GM21786 (cell line): Measurements from ENCODE around the gene UBAP2.

ENCODE experiments used
- ATAC-seq: cut with Tn5 transposase; IDR thresholded peaks from one replicate; pipeline ENCODE4 v1.9.1; 2021; ENCODE audit not compliant: unreplicated experiment

Gene UBAP2

DNA sequence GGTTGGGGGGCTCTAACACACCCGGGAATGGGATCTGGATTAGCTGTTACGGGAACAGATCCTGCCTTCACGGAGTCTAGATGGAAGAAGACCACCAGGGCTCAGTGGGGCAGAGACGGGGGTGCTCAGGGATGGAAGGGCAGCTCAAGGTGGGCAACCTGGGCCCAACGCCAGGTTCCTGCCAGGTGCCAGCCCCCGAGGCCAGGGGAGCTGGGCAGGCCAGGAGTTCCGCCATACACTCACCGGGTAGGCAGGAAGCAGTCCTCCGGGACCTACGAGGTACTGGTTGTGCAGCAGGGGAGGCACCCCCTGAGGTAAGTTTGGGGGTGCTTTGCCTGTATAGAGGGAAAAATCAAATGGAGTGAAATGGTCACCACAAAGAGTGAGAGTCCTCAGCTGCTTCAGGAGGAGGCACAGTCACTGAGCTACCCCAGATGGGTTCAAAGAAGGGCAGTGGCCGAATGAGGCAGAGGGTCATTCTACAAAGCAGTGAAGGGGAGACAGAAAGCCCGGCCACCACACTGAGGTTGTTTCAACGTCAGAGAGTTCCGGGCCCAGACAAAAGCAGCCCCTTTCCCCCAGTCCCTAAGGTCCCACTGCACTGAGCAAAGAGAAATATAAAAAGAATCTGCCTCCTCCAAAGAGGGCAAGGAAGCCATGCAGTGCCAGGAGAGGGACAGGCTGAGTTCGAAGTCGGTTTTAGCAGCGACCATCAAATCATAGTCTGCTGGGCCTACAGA, 121.8 kb downstream of the UBAP2 start:
- no peak for ATAC-seq

DNA sequence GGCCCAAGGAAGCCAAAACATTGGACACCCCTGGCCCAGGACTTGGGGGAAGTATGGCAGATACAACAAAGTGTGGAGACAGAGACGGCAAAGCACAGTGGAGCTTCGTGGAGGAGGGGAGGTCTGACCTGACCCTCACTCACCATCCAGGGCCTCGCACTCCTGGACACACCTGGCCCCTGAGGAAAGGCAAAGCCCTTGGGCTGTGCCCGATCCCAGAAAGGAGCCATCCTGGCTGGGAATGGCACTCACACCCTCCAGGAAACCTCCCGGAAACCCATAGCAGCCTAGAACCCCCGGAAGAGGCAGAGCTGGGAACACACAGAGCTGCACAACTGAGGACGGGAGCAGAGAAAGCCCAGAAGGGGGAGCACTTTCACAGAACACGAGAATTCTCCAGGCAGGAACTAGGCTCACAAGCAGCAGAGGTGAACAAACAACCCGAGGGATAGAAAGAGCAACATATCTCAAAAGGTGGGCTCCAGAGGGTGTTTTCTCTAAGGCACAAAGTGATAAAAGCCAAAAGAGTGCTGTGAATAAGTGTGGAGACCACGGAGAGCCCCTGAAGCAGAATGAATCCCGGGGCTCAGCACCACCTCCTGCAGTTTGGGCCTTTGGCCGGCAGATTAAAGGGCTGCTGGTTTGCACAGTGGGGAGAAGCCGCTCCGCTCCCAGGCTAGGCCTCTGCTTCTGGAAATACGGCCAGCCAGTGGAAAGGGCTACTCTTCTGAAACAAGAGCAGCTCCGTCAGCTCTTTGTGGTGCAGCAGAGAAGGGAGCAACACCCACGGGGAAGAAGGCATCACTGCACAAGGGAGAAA, 123.5 kb downstream of the UBAP2 start:
- no peak for ATAC-seq

DNA sequence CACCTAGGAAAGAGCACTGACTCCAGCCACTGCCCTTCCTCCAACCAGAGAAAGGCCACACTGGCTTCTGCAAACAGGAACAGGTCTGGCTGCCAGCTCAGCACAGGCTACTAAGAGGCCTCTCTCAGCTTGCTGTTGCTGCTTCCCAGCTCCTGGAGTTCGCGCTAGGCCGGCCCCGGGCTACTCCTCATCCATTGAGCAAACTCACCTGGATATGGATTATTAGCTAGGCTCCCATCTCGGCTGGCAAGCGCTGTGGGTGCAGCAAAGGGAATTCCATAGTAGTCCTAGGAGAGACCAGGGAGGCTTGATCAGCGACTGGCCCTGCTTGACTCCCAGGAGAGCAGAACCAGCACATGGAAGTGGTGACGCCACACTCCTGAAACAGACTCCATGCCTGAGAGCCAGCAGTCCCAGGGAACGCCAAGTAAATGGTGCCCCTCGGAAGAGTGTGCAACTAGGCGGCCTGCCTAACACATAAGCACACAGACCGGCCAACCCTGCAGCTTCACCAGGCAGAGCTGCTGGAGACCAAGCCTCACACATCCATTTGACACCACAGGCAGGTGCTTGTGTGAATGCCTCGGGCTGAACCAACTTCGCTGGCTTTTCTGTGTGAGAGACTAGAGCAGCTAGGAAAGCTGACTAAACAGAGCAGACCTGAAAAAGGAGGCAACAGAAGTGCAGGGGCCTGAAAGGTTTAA, 124.5 kb downstream of the UBAP2 start:
- no peak for ATAC-seq

DNA sequence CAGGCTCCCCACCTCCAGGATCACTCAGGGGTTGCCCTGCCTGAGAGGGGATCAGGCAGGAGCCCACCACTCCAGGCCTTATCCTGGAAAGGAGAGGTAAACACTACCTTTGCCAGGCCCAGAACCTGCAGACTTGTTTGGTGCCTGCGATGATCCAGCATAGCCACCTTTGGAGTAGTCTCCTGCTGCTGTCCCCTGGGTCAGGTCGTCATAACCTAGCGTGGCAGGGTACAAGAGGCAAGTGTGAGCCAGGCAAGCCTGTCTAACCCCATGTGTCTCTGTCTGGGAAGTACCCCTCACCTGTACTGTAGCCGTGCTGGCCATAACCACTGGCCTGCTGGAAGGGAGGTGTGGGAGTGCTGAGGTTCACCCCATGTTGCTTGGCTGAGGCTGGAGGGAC, 125.6 kb downstream of the UBAP2 start:
- no peak for ATAC-seq

DNA sequence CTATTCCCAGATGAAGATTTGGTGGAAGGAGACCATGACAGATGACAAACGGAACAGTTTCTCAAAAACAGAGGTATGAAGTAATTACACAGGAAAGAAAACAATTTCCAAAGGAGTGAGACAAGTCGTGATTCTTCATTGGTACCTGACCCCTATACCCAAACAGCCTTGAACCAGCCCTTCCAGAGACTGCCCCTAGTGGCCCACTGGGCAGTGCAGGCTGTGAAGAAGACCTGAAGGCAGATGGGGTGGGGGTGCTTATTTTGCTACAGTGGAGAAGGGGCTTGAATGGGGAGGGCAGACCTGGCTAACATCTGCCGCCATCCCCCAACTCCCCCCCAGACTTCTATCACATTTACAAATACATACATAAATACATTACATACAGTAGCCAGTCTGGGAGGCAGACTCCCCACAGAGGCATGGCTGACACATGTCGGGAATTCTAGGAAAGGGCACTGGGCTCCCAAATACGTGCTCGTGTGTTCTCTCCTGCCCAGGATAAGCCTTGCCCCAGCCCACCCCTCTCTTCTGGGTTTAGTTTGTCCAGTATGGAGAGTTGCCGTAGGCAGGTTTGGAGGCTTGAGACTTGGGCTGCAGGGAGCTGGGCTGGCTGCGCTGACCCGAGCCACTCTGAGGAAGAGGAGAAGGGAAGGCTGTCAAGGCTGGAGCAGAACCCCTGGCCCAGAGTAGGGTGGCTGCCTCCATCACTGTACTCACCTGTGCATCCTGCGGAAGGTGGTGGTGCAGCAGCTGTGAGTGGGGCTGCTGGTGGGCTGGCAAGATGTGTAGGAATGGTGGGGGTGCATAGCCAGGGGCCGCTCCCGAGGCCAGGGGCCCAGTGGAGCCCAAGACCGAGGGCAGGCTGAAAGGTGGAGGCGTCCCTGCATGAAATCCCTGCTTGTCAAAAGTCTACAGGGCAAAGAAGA, 126.5 kb downstream of the UBAP2 start:
- no peak for ATAC-seq

DNA sequence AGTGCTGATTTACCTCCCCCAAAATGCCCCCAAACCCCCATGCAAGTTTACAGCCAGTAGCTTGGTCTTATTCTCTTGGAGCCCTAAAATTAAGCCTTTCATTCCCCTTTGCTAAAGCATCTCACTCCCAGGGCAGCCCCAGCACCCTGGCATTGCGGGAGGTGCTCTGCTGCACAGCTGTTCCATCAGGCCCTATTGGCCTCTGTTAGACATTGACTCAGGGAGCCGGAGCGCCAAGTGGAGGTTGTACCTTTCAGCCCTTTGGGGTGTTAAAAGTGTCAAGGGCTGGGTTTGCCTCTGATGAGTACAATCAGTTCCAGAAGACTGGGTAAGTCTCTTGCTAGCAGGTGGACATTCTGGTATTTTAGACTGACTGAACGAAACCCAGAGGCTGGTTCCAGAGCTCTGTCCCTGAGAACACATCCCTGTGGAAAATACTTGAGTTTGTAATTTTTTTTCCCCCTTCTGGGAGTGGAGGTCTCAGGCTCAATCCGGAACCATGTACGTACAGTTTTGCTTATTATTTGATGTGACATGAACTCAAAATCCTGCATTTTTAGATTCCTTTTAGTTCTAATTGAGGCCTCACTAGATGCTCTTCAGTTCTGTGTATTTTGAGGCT, 129.3 kb downstream of the UBAP2 start:
- ATAC-seq: no peak

DNA sequence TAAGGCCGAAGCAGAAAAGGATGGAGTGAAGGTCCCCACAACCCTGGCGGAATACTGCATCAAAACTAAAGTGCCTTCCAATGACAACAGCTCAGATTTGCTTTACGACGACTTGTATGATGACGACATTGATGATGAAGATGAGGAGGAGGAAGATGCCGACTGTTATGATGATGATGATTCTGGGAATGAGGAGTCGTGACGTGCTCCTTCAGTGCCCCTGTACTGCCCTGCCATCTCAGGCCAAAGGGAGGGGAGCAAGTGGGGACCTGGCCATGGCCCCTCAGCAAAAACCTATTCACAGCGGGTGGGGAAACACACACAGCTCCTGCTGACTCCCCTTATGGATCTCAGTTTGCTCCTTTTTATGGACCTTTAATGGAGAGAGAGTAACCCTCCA, 131.7 kb downstream of the UBAP2 start:
- no peak for ATAC-seq

DNA sequence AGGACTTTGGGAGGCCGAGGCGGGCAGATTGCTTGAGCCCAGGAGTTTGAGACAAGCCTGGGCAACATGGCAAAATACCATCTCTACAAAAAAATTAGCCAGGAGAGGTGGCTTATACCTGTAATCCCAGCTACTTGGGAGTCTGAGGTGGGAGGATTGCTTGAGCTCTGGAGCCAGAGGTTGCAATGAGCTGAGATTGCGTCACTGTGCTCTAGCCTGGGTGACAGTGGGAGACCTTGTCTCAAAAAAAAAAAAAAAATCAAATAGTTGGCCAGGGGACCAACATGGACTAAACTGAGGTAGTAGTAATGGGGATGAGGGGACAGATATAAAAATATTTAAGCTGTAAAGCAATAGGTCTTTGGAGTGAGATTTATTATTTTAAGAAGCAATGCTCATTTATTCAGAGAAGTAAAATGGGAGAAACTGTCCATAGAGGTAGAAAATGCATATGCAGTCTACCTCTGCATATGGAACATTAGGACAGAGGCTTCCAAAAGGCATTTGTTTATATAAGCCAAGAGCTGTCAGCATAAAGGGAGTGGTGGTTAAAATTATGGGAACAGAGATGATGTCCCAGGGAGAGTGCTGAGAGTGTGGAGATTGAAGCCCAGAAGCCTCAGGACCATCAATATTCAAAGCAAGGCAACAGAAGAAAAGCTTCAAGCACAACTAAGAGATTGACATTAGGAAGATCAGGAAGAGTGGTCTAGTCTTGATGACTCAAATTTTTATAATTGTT, 133.6 kb downstream of the UBAP2 start:
- no peak for ATAC-seq

DNA sequence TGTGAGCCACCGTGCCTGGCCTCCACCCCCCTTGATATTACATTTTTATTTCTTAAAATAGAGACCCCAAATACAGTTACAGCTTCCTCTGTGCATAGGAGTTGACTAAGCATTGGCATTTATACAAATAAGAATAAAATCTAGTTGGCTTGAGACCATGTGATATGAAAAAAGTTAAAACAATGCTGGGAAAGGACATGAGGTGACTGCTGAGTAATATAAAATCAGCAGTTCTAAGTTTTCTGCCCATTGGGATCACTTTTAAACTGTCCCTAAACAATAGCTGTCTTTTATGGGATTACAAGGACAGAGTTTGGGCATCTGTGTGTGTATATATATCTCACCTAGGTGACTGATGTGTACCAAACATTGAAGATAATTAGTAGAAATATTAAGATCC, 135.1 kb downstream of the UBAP2 start:
- ATAC-seq: no peak

DNA sequence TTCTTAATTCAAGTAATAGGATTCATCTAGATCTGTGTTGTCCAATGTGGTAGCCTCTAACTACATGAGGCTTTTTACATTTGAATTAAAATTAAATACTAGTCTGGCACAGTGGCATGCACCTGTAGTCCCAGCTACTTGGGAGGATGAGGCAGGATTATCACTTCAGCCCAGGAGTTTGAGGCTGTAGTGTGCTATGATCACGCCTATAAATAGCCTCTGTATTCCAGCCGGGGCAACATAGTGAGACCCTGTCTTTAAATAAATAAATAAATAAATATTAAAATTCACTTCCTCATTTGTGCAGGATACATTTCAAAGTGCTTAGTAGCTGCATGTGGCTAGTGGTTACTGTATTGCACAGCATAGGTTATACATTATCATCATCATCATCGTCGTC, 139.9 kb downstream of the UBAP2 start:
- ATAC-seq: no peak

DNA sequence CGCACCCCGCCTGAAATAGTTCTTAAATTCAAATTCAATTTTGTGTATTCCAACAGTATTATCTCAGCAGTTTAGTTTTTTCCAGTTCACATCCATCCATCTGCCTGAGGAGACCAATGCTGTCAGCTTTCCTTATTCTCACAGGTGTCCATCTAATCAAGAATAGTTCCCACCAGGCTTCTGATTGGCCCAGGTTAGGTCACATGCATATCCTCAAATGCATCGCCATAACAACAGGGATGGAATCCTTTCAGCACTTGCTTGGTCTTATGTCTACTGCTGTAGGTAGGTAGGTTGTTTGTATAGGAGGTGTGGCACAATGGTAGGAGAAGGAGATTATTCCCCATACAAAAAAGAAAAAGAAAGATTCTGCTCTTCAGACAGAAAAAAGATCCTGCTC, 140.6 kb downstream of the UBAP2 start:
- no peak for ATAC-seq

DNA sequence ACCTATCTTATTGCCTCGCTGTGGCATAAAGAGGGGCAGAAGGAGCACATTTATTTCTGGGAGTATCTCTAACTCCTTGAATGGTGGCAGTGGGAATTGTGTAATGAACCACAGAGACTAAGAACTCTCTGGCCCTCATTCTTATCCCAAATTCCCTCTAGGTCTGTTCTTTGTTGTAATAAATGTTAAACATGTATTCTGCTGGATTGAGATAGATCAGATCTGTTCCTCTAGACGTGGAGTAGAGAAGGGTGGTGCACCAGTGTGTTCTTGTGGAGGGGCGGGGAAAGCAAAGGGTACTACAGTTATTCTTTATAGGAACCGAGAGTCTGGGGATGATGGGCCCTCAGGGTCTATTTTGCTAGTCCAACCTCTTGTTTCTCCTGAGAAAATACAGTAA, 141.3 kb downstream of the UBAP2 start:
- no peak for ATAC-seq

DNA sequence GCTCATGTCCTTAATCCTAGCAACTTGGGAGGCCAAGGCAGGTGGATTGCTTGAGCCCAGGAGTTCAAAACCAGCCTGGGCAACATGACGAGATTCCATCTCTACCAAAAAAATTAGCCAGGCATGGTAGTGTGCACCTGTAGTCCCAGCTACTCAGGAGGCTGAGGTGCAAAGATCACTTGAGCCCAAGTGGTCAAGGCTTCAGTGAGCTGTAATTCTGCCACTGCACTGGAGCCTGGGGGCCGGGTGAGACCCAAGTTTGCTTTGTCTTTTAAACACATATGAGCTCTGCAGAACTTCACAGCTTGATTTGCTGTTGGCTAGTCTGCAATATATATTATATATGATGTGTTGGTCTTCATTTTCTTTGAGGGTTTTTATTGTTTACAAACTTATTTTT, 141.9 kb downstream of the UBAP2 start:
- no peak for ATAC-seq

DNA sequence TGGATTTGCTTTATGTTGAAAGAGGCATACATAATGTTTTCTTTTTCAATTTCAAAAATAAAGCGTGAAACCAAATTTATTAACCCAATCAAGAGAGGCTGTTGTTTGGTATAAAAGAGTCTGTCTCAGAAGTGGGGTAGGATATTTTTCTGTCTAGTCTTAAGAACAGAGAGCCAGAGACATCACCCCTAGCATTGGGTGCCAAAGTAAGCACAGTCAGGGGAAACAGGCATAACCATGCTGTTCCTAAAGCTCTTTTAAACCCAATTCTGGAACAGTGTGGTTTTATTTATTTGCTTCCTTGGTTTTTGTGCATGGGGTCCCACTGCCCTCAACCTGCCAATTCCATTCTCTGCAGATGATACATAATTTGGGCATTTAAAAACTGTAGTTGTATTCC, 143.6 kb downstream of the UBAP2 start:
- ATAC-seq: no peak

DNA sequence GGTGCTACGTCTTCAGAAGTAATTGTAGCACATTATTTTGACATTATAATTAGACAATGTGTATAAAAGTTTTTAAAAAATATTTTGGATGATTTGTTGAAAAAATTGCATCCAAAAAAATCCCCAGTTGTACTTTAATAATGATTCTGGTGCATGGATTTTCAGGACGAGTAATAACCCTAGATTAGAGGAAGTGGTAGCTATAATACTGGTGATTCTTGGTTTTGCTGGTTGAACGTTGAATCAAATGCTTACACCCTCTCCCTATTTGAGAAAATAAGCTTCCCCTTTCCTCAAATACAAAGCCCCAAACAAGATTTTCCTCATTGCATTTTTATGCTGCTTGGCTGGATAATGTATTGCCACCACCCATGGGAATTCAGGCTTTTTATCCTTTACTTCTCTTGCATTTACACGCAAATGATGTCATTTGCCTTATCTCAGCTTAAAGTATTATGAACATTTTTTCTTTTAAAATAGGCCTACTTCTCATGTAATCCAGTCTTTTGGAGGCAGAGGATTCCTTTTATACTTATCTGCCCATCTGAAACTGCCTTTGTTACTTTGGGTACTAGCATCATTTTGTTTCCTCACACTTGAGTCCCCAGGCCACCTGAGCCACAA, 145.4 kb downstream of the UBAP2 start:
- ATAC-seq: no peak

DNA sequence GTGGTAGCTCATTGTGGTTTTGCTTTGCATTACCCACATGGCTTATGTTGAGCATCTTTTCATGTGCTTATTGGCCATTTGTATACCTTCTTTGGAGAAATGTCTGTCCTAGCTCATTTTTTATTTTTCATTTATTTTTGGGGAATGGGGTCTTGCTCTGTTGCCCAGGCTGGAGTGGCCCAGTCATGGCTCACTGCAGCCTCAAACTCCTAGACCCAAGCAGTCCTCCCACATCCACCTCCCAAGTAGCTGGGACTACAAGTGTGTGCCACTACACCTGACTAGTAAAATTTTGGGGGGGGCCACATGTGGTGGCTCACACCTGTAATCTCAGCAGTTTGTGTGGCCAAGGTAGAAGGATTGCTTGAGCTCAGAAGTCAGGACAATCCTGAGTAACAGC, 154.4 kb downstream of the UBAP2 start:
- ATAC-seq: no peak

DNA sequence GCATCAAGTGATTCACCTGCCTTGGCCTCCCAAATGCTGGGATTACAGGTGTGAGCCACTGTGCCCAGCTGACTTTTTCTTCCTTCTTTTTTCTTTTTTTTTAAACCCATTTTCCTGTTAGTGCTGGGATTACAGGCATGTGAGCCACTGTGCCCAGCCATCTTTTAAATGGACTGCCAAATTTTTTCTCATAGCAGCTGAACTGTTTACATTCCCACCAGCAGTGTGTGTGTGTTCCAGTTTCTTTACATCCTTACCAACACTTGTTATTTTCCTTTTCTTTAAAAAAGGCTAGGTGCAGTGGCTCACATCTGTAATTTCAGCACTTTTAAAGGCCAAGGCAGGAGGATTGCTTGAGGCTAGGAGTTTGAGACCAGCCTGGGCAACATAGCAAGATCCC, 154.8 kb downstream of the UBAP2 start:
- ATAC-seq: no peak

DNA sequence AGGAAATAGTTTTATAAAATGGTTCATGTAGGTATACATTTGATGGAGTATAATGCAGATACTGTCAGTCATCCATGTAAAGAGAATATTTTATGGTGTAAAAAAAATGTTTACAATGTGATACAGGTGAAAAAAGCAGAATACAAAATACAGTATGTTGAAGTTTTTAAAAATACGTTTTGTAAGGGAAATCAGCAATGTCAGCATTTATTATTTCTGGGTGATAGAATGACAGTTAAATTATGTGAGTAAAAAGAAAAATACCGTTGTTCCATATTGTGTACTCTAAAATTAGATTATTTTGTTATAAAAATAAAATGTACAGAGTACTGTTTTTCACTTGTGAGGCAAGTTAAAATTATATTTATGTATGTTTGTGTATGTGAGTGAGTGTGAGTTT, 162.7 kb downstream of the UBAP2 start:
- no peak for ATAC-seq
